ENCODE measurements around the gene FHIT. TPM values are rescaled to one million over a fixed set of nuclear protein-coding genes. Genes with fewer than 3 reads are reported as not detected.

Gene FHIT
- total and polyA plus RNA-seq, 4 donors: 2.1 to 14.7 (median 6.6) TPM

GRCh38 chr3:61233746-61234145 is 17.5 kb downstream of the FHIT start:
- Histone ChIP-seq H3K4me1 (ENCODE audit: control insufficient read depth in 4 of 4, insufficient read depth in 4 of 4, low read length in 3 of 4) (peaks cover 0 to 2% (median 0%) of the 10 kb centered on the region in 4 donors), H3K36me3 (ENCODE audit: control insufficient read depth in 4 of 4, insufficient read depth in 3 of 4, low read depth in 1 of 4, low read length in 3 of 4) (no peaks in the 10 kb centered on the region), H3K27ac (ENCODE audit: low read depth in 1 of 2, low read length in 2 of 2) (no peak overlapping the region), H3K9ac (ENCODE audit: low read depth in 1 of 2, low read length in 2 of 2) (no peak overlapping the region), H3K9me3 (ENCODE audit: control insufficient read depth in 4 of 4, low read length in 3 of 4) (no peaks in the 10 kb centered on the region), H3K4me3 (ENCODE audit: low read depth in 1 of 3, low read length in 3 of 3) (no peak overlapping the region), H3K27me3 (ENCODE audit: control insufficient read depth in 4 of 4, insufficient read depth in 4 of 4, low read length in 3 of 4) (no peaks in the 10 kb centered on the region)
- TF ChIP-seq, protein P1, sequence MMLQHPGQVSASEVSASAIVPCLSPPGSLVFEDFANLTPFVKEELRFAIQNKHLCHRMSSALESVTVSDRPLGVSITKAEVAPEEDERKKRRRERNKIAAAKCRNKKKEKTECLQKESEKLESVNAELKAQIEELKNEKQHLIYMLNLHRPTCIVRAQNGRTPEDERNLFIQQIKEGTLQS (IDR thresholded peaks at IDR 0.05): no peak
- no peak for TF ChIP-seq JUND (IDR thresholded peaks at IDR 0.05)
- no peak for TF ChIP-seq REST (IDR thresholded peaks at IDR 0.05)
- TF ChIP-seq YY1 (IDR thresholded peaks at IDR 0.05): no peak
- DNase-seq (ENCODE audit: low spot score): no peak

- no peak overlapping the region for H3K4me3 ChIP-seq (ENCODE audit: low read depth in 1 of 3, low read length in 3 of 3)
- H3K27ac ChIP-seq (ENCODE audit: low read depth in 1 of 2, low read length in 2 of 2): no peak overlapping the region
- DNase-seq (ENCODE audit: low spot score): no peak
- H3K9ac ChIP-seq (ENCODE audit: low read depth in 1 of 2, low read length in 2 of 2): no peak overlapping the region
- H3K4me1 ChIP-seq (ENCODE audit: control insufficient read depth in 4 of 4, insufficient read depth in 4 of 4, low read length in 3 of 4): peaks cover 0 to 2% (median 0%) of the 10 kb centered on the region in 4 donors
- no peaks in the 10 kb centered on the region for H3K27me3 ChIP-seq (ENCODE audit: control insufficient read depth in 4 of 4, insufficient read depth in 4 of 4, low read length in 3 of 4)
- no peaks in the 10 kb centered on the region for H3K36me3 ChIP-seq (ENCODE audit: control insufficient read depth in 4 of 4, insufficient read depth in 3 of 4, low read depth in 1 of 4, low read length in 3 of 4)
- H3K9me3 ChIP-seq (ENCODE audit: control insufficient read depth in 4 of 4, low read length in 3 of 4): no peaks in the 10 kb centered on the region
- TF ChIP-seq HNF4G (IDR thresholded peaks at IDR 0.05) (no peak), NR2F2 (IDR thresholded peaks at IDR 0.05) (no peak), EGR1 (IDR thresholded peaks at IDR 0.05; ENCODE audit: low read depth in 2 of 2) (no peak), JUND (IDR thresholded peaks at IDR 0.05) (no peak), FOXA1 (IDR thresholded peaks at IDR 0.05) (no peak), RAD21 (IDR thresholded peaks at IDR 0.05) (no peak), SP1 (IDR thresholded peaks at IDR 0.05) (no peak)
- TF ChIP-seq, protein P1 (IDR thresholded peaks at IDR 0.05): no peak
- TF ChIP-seq, protein P2, sequence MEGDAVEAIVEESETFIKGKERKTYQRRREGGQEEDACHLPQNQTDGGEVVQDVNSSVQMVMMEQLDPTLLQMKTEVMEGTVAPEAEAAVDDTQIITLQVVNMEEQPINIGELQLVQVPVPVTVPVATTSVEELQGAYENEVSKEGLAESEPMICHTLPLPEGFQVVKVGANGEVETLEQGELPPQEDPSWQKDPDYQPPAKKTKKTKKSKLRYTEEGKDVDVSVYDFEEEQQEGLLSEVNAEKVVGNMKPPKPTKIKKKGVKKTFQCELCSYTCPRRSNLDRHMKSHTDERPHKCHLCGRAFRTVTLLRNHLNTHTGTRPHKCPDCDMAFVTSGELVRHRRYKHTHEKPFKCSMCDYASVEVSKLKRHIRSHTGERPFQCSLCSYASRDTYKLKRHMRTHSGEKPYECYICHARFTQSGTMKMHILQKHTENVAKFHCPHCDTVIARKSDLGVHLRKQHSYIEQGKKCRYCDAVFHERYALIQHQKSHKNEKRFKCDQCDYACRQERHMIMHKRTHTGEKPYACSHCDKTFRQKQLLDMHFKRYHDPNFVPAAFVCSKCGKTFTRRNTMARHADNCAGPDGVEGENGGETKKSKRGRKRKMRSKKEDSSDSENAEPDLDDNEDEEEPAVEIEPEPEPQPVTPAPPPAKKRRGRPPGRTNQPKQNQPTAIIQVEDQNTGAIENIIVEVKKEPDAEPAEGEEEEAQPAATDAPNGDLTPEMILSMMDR (IDR thresholded peaks at IDR 0.05; ENCODE audit: low read depth, low read length, missing input control): no peak
Observed at GRCh38 chr3:61231693-61232092, 19.6 kb downstream of the FHIT start.

GRCh38 chr3:61227799-61228198 is 23.5 kb downstream of the FHIT start:
- Histone ChIP-seq H3K9me3 (ENCODE audit: control insufficient read depth in 4 of 4, low read length in 3 of 4) (no peaks in the 10 kb centered on the region), H3K4me1 (ENCODE audit: control insufficient read depth in 4 of 4, insufficient read depth in 4 of 4, low read length in 3 of 4) (peaks cover 0 to 1% (median 0%) of the 10 kb centered on the region in 4 donors), H3K9ac (ENCODE audit: low read depth in 1 of 2, low read length in 2 of 2) (no peak overlapping the region), H3K4me3 (ENCODE audit: low read depth in 1 of 3, low read length in 3 of 3) (no peak overlapping the region), H3K27ac (ENCODE audit: low read depth in 1 of 2, low read length in 2 of 2) (no peak overlapping the region), H3K36me3 (ENCODE audit: control insufficient read depth in 4 of 4, insufficient read depth in 3 of 4, low read depth in 1 of 4, low read length in 3 of 4) (no peaks in the 10 kb centered on the region), H3K27me3 (ENCODE audit: control insufficient read depth in 4 of 4, insufficient read depth in 4 of 4, low read length in 3 of 4) (no peaks in the 10 kb centered on the region)
- no peak for DNase-seq (ENCODE audit: low spot score)
- WGBS: 67% methylated on average over 2 of the region's 2 CpGs
- TF ChIP-seq YY1 (IDR thresholded peaks at IDR 0.05) (no peak), MAX (IDR thresholded peaks at IDR 0.05) (no peak), JUND (IDR thresholded peaks at IDR 0.05) (no peak), ZBTB33 (IDR thresholded peaks at IDR 0.05) (no peak), HNF4G (IDR thresholded peaks at IDR 0.05) (no peak), REST (IDR thresholded peaks at IDR 0.05) (no peak), FOXA1 (IDR thresholded peaks at IDR 0.05) (no peak), TAF1 (conservative IDR thresholded peaks at IDR 0.05) (no peak), NR2F2 (IDR thresholded peaks at IDR 0.05) (no peak), GABPA (IDR thresholded peaks at IDR 0.05 in 1 of 2, conservative IDR thresholded peaks at IDR 0.05 in 1 of 2) (no peak)
- TF ChIP-seq, protein P1 (IDR thresholded peaks at IDR 0.05): no peak

All from liver (tissue), 9 donors.